Fibroblast of mammary gland (primary cell): ENCODE results near the gene ANKH.
"Not testable (repeated sequence)": the region's sequence is repeated elsewhere in the genome, so short reads cannot be mapped to it uniquely, and the experiment has no call there.

Source experiments
- DNase-seq: peaks from one replicate; pipeline ENCODE4 v3.0.0-alpha.2; 2010; ENCODE audit warnings: low read depth
- H3K4me3 ChIP-seq: 2 replicates; pipeline ENCODE4 v1.5.1; 2011; ENCODE audit warnings: low read depth, mild to moderate bottlenecking, low read length, moderate library complexity; ENCODE audit not compliant: control insufficient read depth
- CTCF ChIP-seq: conservative IDR thresholded peaks from 2 replicates; pipeline ENCODE4 v1.5.1; 2011; ENCODE audit warnings: low read depth, low read length, inconsistent platforms; ENCODE audit not compliant: control insufficient read depth, insufficient read depth

ANKH gene

GRCh38 chr5:14840624-14841023, 31.0 kb downstream of the ANKH start:
- DNase-seq, result no peak
- no peak overlapping the region for H3K4me3 ChIP-seq
- TF ChIP-seq CTCF, result no peak

GRCh38 chr5:14838396-14839319, 32.9 kb downstream of the ANKH start:
- no peak for TF ChIP-seq CTCF
- no peak overlapping the region for H3K4me3 ChIP-seq
- DNase-seq, result no peak

GRCh38 chr5:14837423-14838122, 34.0 kb downstream of the ANKH start:
- not testable (repeated sequence) for H3K4me3 ChIP-seq, DNase-seq

GRCh38 chr5:14834584-14835550, 36.7 kb downstream of the ANKH start:
- no peak overlapping the region for H3K4me3 ChIP-seq
- no peak for TF ChIP-seq CTCF
- DNase-seq, result no peak

GRCh38 chr5:14834062-14834461, 37.5 kb downstream of the ANKH start:
- no peak for TF ChIP-seq CTCF
- H3K4me3 ChIP-seq, result no peak overlapping the region
- DNase-seq, result no peak

GRCh38 chr5:14831006-14831338, 40.6 kb downstream of the ANKH start:
- H3K4me3 ChIP-seq, result no peak overlapping the region
- no peak for TF ChIP-seq CTCF
- no peak for DNase-seq
